Prostate gland (tissue), 2 donors: ENCODE measurements around the gene SPATA3. TPM values are rescaled to one million over a fixed set of nuclear protein-coding genes. Genes with fewer than 3 reads are reported as not detected.

Source experiments
- DNase-seq: peaks from one replicate; pipeline ENCODE4 v3.0.0-alpha.2; 2019; ENCODE audit warnings: low spot score
- H3K27ac ChIP-seq, 2 donors: fragments of 200-600 bp; sonication (generic); 2 replicates each; pipeline ENCODE4 v1.5.1; 2017 to 2019
- H3K27me3 ChIP-seq: fragments of 200-600 bp; sonication (generic); replicated peaks from 2 replicates; pipeline ENCODE4 v1.5.1; 2019; ENCODE audit not compliant: insufficient read depth
- H3K36me3 ChIP-seq, 2 donors: fragments of 200-600 bp; sonication (generic); 1 replicate in 1 of 2; 2 replicates in 1 of 2; pipeline versions ENCODE4 v1.5.1 to v1.8.1; 2017 to 2019
- H3K4me1 ChIP-seq: fragments of 200-600 bp; sonication (generic); replicated peaks from 2 replicates; pipeline ENCODE4 v1.5.1; 2019
- H3K4me3 ChIP-seq, 2 donors: fragments of 200-600 bp; sonication (generic); 2 replicates each; pipeline ENCODE4 v1.5.1; 2017 to 2019
- H3K9me3 ChIP-seq: fragments of 200-600 bp; sonication (generic); 2 replicates; pipeline ENCODE4 v1.5.1; 2017
- CTCF ChIP-seq, 4 experiments: fragments of 200-600 bp in 2 of 4; fragments of 450-650 bp in 2 of 4; sonication (generic) in 2 of 4; IDR thresholded peaks; 1 replicate in 3 of 4; 2 replicates in 1 of 4; pipeline ENCODE4 v1.5.1; 2016 to 2019; ENCODE audit warnings: antibody characterized with exemption in 4 of 4, mild to moderate bottlenecking in 2 of 4, moderate library complexity in 2 of 4
- POLR2A ChIP-seq: fragments of 450-650 bp; IDR thresholded peaks from one replicate; pipeline ENCODE4 v1.6.1; 2016; ENCODE audit warnings: antibody characterized with exemption, mild to moderate bottlenecking
- POLR2AphosphoS5 ChIP-seq: sonication (generic); formaldehyde crosslinking; IDR thresholded peaks from one replicate; pipeline ENCODE4 v1.6.1; 2017; ENCODE audit warnings: antibody characterized with exemption
- WGBS: methylation state at CpG from one replicate; pipeline ENCODE4 v1.1.5; 2018; 5-methylcytosine and 5-hydroxymethylcytosine counted together
- intact Hi-C: fragments of 100-400 bp; cut with DNase I; formaldehyde crosslinking; loops from one replicate; pipeline ENCODE4 v1.14.2; 2022
- total RNA-seq, 2 donors: library from RNA; depleted of rRNA; stranded (reverse); fragments of >200 nt; gene quantifications; one replicate each; pipeline ENCODE4 v1.1.0, GENCODE V29; 2016

SPATA3 gene
- total RNA-seq, 2 donors from 2014 or later = 1.8 TPM; not detected in 1

DNA sequence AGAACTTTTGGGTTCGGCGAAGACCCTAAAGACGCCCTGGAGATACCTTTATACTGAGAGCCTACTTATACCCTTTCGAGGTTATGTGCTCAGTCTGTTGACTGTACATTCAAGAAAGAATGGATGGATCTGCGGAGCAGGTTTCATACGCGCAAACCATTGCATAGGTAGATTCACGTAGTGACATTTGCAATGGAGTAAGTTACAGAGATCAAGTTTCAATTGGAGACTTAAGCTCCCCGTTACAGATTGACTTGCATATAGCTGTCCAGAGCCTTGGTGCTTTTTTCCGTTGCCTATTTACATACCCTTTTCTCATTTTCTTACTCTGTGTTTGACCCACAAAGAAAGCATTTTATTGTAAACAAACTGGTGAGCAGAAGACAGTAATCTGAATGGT is 61.7 kb downstream of the SPATA3 start:
- no peaks in the 10 kb centered on the region for H3K9me3 ChIP-seq
- H3K4me1 ChIP-seq = no peaks in the 10 kb centered on the region
- no peak for DNase-seq
- H3K27me3 ChIP-seq = no peaks in the 10 kb centered on the region
- H3K36me3 ChIP-seq = no peaks in the 10 kb centered on the region
- H3K4me3 ChIP-seq = peak overlapping the region; percentile 68 to 69
- H3K27ac ChIP-seq = peak overlapping the region in 1 of 2 donors; percentile 87
- intact Hi-C loops = no loop called here
- TF ChIP-seq POLR2A (no peak), CTCF (IDR thresholded peaks at IDR 0.05) (no peak), POLR2AphosphoS5 (no peak)
- 3% methylated on average over 10 of the region's 10 CpGs for WGBS

Other genes with a start within 250 kb of the SPATA3 start
- 100 to 1,000 TPM; 104 to 137 TPM for gene ITM2C, start 131.2 kb upstream of the SPATA3 start, total RNA-seq
- 1 to 10 TPM in 1 of 2 donors, under 1 TPM in 1; 0.77 to 3.0 TPM for gene GPR55, start 70.9 kb upstream of the SPATA3 start, total RNA-seq
- gene C2orf72, start 41.4 kb downstream of the SPATA3 start, total RNA-seq = 10 to 100 TPM in 1 of 2 donors, 1 to 10 TPM in 1; 7.2 to 13.0 TPM
- 10 to 100 TPM; 47.1 to 73.1 TPM for gene PSMD1, start 60.7 kb downstream of the SPATA3 start, total RNA-seq
- not detected for gene HTR2B, start 128.9 kb downstream of the SPATA3 start, total RNA-seq
- gene ARMC9, start 202.5 kb downstream of the SPATA3 start, total RNA-seq = 10 to 100 TPM; 11.3 to 40.0 TPM